NCI-H2107 treated with DMSO at 0.1 percent for 48 hours (cell line): ENCODE data around the gene NRG3.
"Not testable (repeated sequence)": the region's sequence is repeated elsewhere in the genome, so short reads cannot be mapped to it uniquely, and the experiment has no call there.

Source experiments
- DNase-seq: peaks from one replicate; lab custom pipeline; 2025; ENCODE audit not compliant: unreplicated experiment; lab: John Stamatoyannopoulos, UW

The NRG3 gene

DNA sequence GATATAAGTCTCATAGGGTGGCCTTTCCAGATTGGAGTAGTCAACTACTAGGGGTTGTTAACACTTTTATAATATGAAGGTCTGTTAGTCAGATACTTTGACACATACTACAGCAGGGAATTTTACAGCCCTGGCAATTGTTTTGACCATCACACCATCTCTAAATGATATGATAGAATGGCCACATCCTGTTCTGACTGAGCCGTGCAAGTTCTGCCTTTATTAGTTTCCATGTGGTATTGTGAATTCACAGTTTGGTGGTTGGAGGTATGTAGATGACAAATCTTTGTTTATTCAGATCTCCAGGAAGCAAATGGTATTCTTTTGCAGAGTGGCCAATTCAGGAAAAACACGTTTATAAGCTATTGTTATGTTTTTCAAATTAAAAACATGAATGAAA, 83.0 kb downstream of the NRG3 start:
- DNase-seq: no peak

DNA sequence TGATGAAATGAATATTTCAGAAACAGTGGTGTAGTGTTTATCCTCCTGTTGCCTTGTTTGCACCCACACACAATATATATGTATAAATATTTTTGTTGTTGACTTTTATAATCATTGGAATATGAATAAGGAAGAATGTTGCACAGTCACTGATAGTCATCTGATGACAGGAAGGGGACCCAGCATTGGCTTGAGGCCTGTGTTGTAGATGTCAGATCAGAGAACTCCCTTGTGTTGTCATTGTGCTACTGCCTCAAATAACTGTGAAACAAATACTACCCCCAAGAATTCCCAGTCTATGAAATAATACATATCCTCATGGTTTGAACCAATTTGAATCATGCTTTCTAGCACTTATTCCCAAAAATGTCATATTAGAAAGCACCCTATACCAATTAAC, 84.0 kb downstream of the NRG3 start:
- no peak for DNase-seq

GRCh38 chr10:81961451-81962184, 86.6 kb downstream of the NRG3 start:
- DNase-seq: no peak

GRCh38 chr10:81963606-81964005, 88.6 kb downstream of the NRG3 start:
- DNase-seq: no peak

GRCh38 chr10:81967716-81968115, 92.7 kb downstream of the NRG3 start:
- DNase-seq: no peak

- DNase-seq: no peak
Observed at GRCh38 chr10:81969136-81969535, 94.1 kb downstream of the NRG3 start.

GRCh38 chr10:81978238-81978637, 103.2 kb downstream of the NRG3 start:
- DNase-seq: no peak

DNA sequence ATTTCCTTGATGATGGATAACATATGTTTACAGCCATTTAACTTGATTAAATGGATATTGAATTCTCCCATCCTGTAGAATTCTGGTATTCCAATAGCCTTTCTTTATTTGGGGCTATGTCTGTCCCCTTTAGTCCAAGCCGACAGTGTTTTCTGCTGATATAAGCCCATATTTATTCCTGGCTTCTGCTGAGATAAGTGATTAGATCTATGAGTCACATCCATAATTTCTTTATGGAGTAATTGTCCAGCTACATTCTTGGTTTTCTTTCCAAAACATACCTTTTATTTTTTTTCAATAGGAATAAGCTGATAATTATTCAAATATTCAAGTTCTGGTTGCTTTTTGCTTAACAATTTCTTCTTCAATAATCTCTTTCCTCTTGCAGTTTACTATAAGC, 106.7 kb downstream of the NRG3 start:
- DNase-seq: no peak

- DNase-seq: no peak
Observed at GRCh38 chr10:81984428-81984827, 109.4 kb downstream of the NRG3 start.

- DNase-seq: no peak
Observed at GRCh38 chr10:81995254-81995653, 120.3 kb downstream of the NRG3 start.

- DNase-seq: no peak
Observed at GRCh38 chr10:81996927-81997326, 121.9 kb downstream of the NRG3 start.

DNA sequence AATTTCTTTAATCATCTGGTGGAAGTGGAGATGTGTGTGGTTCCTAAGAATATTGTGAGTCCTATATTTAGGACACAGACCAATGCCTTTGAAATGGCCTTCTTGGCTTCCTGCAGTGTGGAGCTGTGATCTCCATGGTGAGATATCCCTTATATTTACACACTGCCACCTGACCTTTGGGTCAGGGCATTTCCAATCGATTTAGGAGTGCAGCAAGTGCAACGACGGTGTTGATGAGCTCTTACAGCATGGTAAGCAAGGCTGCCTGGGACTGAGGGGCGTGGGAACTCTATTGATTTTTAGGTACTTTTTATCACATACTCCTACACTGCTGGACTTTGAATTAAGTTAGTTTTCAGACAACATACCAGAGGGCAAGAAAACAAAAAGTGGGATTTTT, 146.0 kb downstream of the NRG3 start:
- no peak for DNase-seq

DNA sequence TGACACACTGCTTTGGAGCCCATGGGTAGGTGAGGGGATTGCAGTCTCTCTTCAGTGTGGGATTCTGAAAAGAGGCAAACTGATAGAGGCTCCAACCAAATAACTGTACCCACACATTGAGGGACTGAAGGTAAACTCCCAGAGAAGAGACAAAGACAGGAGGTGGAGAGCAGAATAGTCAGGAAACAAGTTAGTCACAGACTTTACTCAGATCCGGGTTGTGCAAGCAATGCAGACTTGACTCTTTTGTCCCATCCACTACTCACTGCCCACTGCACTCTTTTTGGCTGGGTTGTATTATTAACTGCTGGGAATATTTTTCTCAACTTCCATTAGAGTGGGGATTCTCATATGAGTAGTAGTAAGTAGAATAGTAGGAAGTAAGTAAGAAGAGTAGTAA, 152.7 kb downstream of the NRG3 start:
- DNase-seq: no peak

- DNase-seq: no peak
Observed at GRCh38 chr10:82037076-82037475, 162.1 kb downstream of the NRG3 start.

DNA sequence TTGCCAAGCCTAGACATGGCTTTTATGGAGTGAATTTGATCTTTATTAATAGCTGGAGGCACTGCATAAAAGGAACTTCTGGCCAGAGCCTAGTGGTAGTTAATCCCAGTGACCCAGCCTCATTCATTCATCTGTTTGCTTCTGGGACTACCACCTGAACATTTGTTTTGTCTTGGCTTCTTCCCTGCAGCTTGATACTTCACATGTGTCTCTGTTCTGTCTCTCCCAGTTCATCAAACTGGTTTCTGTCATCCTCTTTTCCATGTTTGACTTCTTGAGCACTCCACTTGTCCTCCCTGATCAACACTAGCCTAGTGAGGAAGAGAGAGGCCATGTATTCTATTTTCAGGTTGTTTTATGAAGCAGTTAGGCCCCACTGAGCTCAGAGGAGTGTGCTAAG, 163.6 kb downstream of the NRG3 start:
- no peak for DNase-seq

DNA sequence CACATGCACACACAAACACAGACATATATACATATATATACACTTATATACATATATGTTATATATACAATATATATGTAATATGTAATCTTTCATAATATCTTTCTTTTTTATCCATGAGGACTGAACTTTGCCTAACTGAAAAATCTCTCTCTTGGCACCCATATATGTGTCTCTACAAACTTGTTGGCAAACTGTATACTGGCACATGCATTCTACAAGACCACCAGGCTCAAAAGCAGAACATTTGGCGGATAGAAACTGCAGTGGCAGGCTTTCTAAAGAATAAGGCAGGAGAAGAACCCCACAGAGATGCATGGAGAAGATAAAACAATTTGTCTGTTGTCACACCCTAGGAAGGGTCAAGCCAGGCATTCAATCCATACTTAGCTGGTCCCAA, 165.3 kb downstream of the NRG3 start:
- DNase-seq: no peak

GRCh38 chr10:82041018-82041417, 166.0 kb downstream of the NRG3 start:
- no peak for DNase-seq

- no peak for DNase-seq
Observed at GRCh38 chr10:82056391-82056790, 181.4 kb downstream of the NRG3 start.

DNA sequence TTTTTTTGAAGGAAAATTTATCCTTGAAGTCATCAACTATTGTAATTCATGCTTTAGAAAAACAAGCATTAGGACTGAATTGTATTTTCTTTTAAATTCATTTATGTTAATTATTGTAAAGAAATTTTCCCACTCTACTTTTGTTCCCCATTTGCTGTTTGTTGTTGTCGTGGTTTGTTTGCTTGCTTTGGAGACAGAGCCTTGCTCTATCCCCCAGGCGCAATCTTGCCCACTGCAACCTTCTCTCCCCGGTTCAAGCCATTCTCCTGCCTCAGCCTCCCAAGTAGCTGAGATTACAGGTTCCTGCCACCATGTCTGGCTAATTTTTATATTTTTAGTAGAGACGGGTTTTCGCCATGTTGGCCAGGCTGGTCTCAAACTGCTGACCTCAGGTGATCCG, 192.2 kb downstream of the NRG3 start:
- DNase-seq: not testable (repeated sequence)

DNA sequence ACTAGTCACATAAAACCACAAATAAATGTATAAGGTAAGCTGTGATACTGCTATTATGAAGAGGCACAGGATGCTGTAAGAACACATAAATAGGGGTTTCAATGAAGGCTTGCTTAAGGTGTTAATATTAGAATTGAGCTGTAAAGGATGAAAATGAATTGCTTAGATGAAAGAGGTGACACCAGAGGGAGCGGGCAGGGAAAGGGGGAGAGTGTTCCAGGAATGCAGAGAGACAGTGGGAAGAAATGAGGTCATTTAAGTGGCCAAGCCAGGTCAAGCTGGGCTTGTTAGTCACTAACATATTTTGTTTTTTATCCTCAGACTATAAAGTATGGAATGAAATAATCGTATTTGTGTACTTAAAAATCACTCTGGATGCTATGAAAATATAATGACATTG, 193.5 kb downstream of the NRG3 start:
- DNase-seq: no peak

- no peak for DNase-seq
Observed at GRCh38 chr10:82071231-82071630, 196.2 kb downstream of the NRG3 start.

- DNase-seq: no peak
Observed at GRCh38 chr10:82072124-82072523, 197.1 kb downstream of the NRG3 start.

- DNase-seq: no peak
Observed at GRCh38 chr10:82075605-82076004, 200.6 kb downstream of the NRG3 start.
